Measurements from ENCODE around the gene CPAMD8.

The CPAMD8 gene

DNA sequence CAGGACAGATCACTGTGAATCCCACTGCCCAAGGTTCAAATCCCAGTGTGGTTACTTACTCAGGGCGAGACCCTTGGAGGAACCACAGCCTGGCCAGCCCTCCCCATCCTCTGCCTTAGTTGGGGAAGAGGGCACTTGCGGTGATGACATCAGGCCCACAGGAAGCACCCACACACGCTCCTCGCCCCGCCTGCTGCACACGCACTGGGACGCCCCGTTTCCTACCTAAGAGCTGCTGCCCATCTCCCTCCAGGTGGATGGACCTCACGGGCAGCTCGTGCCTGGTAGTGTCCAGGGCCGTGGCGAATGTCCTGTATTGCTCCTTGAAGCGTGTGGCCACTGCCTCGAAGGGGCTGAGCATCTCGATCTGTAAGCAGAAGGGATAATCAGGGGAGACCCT, 29.0 kb upstream of the CPAMD8 start:
- H3K27ac ChIP-seq = no peak overlapping the region
- TF ChIP-seq, protein P1, sequence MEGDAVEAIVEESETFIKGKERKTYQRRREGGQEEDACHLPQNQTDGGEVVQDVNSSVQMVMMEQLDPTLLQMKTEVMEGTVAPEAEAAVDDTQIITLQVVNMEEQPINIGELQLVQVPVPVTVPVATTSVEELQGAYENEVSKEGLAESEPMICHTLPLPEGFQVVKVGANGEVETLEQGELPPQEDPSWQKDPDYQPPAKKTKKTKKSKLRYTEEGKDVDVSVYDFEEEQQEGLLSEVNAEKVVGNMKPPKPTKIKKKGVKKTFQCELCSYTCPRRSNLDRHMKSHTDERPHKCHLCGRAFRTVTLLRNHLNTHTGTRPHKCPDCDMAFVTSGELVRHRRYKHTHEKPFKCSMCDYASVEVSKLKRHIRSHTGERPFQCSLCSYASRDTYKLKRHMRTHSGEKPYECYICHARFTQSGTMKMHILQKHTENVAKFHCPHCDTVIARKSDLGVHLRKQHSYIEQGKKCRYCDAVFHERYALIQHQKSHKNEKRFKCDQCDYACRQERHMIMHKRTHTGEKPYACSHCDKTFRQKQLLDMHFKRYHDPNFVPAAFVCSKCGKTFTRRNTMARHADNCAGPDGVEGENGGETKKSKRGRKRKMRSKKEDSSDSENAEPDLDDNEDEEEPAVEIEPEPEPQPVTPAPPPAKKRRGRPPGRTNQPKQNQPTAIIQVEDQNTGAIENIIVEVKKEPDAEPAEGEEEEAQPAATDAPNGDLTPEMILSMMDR (conservative IDR thresholded peaks at IDR 0.05) = no peak

DNA sequence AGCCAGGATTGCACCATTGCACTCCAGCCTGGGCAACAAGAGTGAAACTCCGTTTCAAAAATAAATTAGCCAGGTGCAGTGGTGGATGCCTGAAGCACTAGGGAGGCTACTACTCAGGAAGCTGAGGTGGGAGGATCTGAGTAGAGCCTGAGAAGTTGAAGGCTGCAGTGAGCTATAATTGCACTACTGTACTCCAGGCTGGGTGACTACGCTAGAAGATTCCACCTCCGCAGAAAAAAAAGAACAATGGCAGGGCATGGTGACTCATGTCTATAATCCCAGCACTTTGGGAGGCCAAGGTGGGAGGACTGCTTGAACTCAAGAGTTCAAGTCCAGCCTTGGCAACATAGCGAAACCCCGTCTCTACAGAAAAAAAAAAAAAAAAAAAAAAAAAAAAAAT, 28.1 kb upstream of the CPAMD8 start:
- H3K27ac ChIP-seq = no peak overlapping the region
- TF ChIP-seq, protein P1 (conservative IDR thresholded peaks at IDR 0.05) = no peak

DNA sequence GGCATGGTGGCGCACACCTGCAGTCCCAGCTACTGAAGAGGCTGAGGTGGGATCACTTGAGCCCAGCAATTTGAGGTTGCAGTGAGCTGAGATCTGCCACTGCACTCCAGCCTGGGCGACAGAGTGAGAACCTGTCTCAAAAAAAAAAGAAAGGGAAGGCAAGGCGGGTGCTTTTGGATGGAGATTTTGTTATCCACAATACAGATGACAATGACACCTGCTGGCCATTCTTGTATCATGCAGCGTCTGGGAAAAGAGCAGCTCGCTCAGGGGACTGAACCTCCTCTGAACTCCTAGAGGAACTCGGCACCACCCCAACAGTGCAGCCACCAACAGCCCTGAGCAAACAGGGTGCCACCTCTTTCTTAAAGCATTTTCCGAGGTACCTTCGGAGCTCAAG, 25.8 kb upstream of the CPAMD8 start:
- H3K27ac ChIP-seq = peak overlapping the region; percentile 39; the same call in 1 of the 2 replicates
- TF ChIP-seq, protein P1 (conservative IDR thresholded peaks at IDR 0.05) = peak; percentile 89

DNA sequence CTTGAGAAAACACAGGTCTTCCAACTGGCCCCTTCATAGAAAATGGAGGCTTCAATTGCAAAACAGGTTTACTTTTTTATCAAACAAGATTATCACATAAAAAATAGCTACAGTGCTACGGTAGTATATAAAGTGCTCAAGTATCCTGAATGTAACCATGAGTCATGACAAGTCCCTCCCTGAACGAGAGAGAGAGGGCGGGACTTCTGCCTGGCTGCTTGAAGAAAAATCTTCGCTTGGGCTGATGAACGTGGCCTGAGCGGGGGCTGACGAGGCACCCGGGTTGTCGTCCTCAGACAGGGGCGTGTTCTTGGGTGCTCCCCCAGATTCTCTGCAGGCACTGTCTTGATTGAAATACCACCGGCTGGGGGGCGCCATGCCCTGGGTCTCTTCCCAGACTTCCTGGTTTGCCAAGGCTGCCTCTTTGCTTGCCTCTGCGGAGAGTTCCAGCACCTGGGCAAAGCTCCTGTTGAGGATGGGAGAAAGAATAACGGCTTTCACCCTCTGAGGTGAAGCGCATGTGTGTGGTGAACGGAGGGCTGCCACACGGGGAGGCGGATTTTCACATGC, 23.2 kb upstream of the CPAMD8 start:
- peak overlapping the region; percentile 56 for H3K27ac ChIP-seq
- TF ChIP-seq, protein P1 (conservative IDR thresholded peaks at IDR 0.05) = no peak

DNA sequence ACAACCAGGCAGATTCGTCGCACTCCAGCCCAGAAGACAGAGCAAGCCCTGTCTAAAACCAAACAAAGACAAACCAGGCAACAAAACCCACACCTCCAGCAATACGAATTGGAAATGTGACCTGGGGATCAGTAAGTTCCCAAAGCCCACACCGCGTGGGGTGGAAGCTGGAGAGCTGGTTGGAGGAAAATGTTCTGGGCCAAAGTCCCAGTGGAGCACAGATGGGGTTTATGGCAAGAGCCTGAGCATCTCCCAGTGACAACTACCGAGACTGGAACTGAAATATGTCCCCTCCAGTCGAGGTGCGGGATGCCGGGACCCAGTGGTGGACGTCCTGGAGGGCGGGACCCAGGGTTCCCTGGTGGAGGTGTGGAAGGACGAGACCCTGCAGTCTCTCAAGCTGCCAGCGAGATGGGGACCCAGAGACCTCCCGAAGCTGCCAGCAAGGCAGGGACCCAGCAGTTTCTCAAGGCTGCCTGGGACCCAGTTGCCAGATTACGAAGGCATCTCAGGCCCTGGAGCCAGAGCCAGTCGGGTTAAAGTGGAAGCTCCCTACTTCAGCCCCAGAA, 22.4 kb upstream of the CPAMD8 start:
- H3K27ac ChIP-seq = peak overlapping the region; percentile 56
- TF ChIP-seq, protein P1 (conservative IDR thresholded peaks at IDR 0.05) = no peak

DNA sequence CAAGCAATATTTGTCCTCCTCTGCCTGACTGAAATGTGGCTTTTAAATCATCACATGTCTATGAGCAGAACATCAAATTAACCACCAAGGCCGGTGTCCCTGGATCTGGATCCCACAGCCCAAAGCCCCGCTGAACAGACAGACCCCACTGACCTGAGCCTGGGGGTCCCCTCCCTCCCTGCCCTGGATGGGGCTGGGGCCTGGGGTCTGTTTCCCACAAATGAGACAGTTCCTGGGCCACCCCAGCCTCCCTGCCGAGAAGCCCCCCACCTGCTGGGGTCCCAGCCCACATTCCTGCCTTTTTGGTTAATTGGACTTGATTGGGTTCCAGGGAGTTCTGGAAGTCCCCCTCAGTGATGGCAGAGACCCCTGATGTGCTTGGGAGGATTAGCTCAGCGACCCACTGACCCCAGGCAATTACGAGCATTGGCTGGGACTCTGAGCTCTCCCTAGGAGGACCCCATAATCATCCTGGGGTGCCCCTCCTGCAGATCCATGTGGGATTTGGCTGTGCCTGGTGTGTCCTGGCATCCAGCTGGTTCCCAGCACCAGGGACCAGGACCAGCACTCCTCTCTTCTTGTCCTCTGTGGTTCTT, 19.4 kb upstream of the CPAMD8 start:
- TF ChIP-seq, protein P1 (conservative IDR thresholded peaks at IDR 0.05) = no peak
- H3K27ac ChIP-seq = no peak overlapping the region

DNA sequence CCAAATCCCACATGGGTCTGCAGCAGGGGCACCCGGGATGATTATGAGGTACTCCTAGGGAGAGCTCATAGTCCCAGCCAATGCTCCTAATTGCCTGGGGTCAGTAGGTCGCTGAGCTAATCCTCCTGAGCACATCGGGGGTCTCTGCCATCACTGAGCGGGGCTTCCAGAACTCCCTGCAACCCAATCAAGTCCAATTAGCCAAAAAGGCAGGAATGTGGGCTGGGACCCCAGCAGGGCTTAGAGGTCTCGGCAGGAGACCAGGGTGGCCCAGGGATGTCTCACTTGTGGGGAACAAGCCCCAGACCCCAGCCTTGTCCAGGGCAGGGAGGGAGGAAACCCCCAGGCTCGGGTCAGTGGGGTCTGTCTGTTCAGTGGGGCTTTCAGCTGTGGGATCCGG, 17.1 kb upstream of the CPAMD8 start:
- TF ChIP-seq, protein P1 (conservative IDR thresholded peaks at IDR 0.05) = no peak
- no peak overlapping the region; the same call in 1 of the 2 replicates for H3K27ac ChIP-seq
